HepG2 (cell line): ENCODE measurements around the gene PTX4. TPM values are rescaled to one million over a fixed set of nuclear protein-coding genes. Genes with fewer than 3 reads are reported as not detected.

Experiments
- ATF2 ChIP-seq: sonication (generic); formaldehyde crosslinking; IDR thresholded peaks from 2 replicates; pipeline ENCODE4 v1.4.0; 2020; ENCODE audit warnings: missing genetic modification reagents
- BCL6 ChIP-seq: IDR thresholded peaks from 2 replicates; pipeline ENCODE4 v1.6.1; 2016; ENCODE audit warnings: missing genetic modification reagents, missing compliant biosample characterization
- GABPB1 ChIP-seq: IDR thresholded peaks from 2 replicates; pipeline ENCODE4 v1.6.1; 2016; ENCODE audit warnings: mild to moderate bottlenecking, missing genetic modification reagents, moderate library complexity, missing compliant biosample characterization
- KMT2A ChIP-seq: sonication (generic); formaldehyde crosslinking; IDR thresholded peaks from 2 replicates; pipeline ENCODE4 v1.4.0; 2020; ENCODE audit warnings: missing genetic modification reagents
- NFIB ChIP-seq: sonication (generic); formaldehyde crosslinking; IDR thresholded peaks from 2 replicates; pipeline ENCODE4 v1.9.0; 2021; ENCODE audit warnings: missing genetic modification reagents, mild to moderate bottlenecking, borderline replicate concordance
- RXRA ChIP-seq: sonication (generic); formaldehyde crosslinking; IDR thresholded peaks from 2 replicates; pipeline ENCODE4 v1.5.1; 2020; ENCODE audit warnings: missing genetic modification reagents
- SAP130 ChIP-seq: IDR thresholded peaks from 2 replicates; pipeline ENCODE4 v1.6.1; 2016; ENCODE audit warnings: low read depth
- ZNF121 ChIP-seq: sonication (generic); formaldehyde crosslinking; IDR thresholded peaks from 2 replicates; pipeline ENCODE4 v1.5.0; 2020; ENCODE audit warnings: mild to moderate bottlenecking, missing genetic modification reagents
- ZNF136 ChIP-seq: sonication (generic); formaldehyde crosslinking; IDR thresholded peaks from 2 replicates; pipeline ENCODE4 v1.8.1; 2022; ENCODE audit warnings: low read depth, mild to moderate bottlenecking, moderate library complexity, missing genetic modification reagents
- ZNF446 ChIP-seq: sonication (generic); formaldehyde crosslinking; IDR thresholded peaks from 2 replicates; pipeline ENCODE4 v1.5.0; 2020; ENCODE audit warnings: mild to moderate bottlenecking, missing genetic modification reagents
- ZNF546 ChIP-seq: sonication (generic); formaldehyde crosslinking; conservative IDR thresholded peaks from 2 replicates; pipeline ENCODE4 v1.8.1; 2023; ENCODE audit warnings: mild to moderate bottlenecking, missing genetic modification reagents
- ZNF556 ChIP-seq: sonication (generic); formaldehyde crosslinking; IDR thresholded peaks from 2 replicates; pipeline ENCODE4 v1.4.0; 2020; ENCODE audit warnings: mild to moderate bottlenecking, missing genetic modification reagents, borderline replicate concordance
- ZNF768 ChIP-seq: sonication (generic); formaldehyde crosslinking; IDR thresholded peaks from 2 replicates; pipeline ENCODE4 v1.4.0; 2020; ENCODE audit warnings: missing genetic modification reagents
- polyA plus RNA-seq, 8 experiments: library from polyadenylated mRNA; depleted of rRNA in 3 of 8; stranded (reverse) in 7 of 8; unstranded in 1 of 8; fragments of >200 nt; fragmentation: Illumina TruSeq in 4 of 8; extraction: Trizol in 4 of 8; gene quantifications; 2 replicates each; pipeline versions ENCODE4 v1.2.1 to v1.2.3, GENCODE V29; 2011 to 2016; ENCODE audit warnings: low read depth in 4 of 8, missing spikeins in 1 of 8, mixed read lengths in 1 of 8; ENCODE audit not compliant: insufficient read depth in 1 of 8
- total RNA-seq, 5 experiments: library from RNA; depleted of rRNA; stranded (reverse); fragments of >200 nt; fragmentation: Illumina TruSeq; extraction: Trizol; gene quantifications; 2 replicates each; pipeline ENCODE4 v1.2.3, GENCODE V29; 2016; ENCODE audit warnings: low read depth in 1 of 5
- TF ChIP-seq, protein P1 (sequence below): sonication (generic); formaldehyde crosslinking; IDR thresholded peaks from 2 replicates; pipeline ENCODE4 v1.9.0; 2022; ENCODE audit warnings: low read depth, missing genetic modification reagents
- TF ChIP-seq, protein P2 (sequence below): sonication (generic); formaldehyde crosslinking; IDR thresholded peaks from 2 replicates; pipeline ENCODE4 v1.5.0; 2020; ENCODE audit warnings: missing genetic modification reagents, mild to moderate bottlenecking, borderline replicate concordance
- TF ChIP-seq, protein P3 (sequence below): sonication (generic); formaldehyde crosslinking; IDR thresholded peaks from 2 replicates; pipeline ENCODE4 v1.5.1; 2020; ENCODE audit warnings: mild to moderate bottlenecking, missing genetic modification reagents, moderate library complexity
- TF ChIP-seq, protein P4 (sequence below): IDR thresholded peaks from 2 replicates; pipeline ENCODE4 v1.6.1; 2016; ENCODE audit warnings: missing biosample characterization, missing genetic modification reagents, low read depth

The PTX4 gene
- total and polyA plus RNA-seq, 2 of the 13 experiments (the other 11 are each of a cell fraction or from before 2014, with no cell fraction given): 0.04 TPM; not detected in 1

GRCh38 chr16:1441391-1441829, 47.3 kb downstream of the PTX4 start (continued):
- TF ChIP-seq ZNF121 (CRISPR knock-in tag) (peak; percentile 82; the same call in 1 of the 2 replicates), SAP130 (CRISPR knock-in tag) (peak; percentile 22; the same call in 1 of the 2 replicates), ZNF546 (CRISPR knock-in tag) (peak; percentile 69; the same call in 1 of the 2 replicates), ZNF136 (no peak), KMT2A (CRISPR knock-in tag) (0 out of 2 replicates have a peak, but pooled peaks have one; percentile 22), ZNF556 (0 out of 2 replicates have a peak, but pooled peaks have one; percentile 40), NFIB (CRISPR knock-in tag) (no peak), ZNF446 (CRISPR knock-in tag) (no peak), BCL6 (CRISPR knock-in tag) (peak; percentile 85), GABPB1 (0 out of 2 replicates have a peak, but pooled peaks have one; percentile 26), RXRA (0 out of 2 replicates have a peak, but pooled peaks have one; percentile 13), ZNF768 (CRISPR knock-in tag) (0 out of 2 replicates have a peak, but pooled peaks have one; percentile 10), ATF2 (CRISPR knock-in tag) (no peak)
- TF ChIP-seq, protein P1, sequence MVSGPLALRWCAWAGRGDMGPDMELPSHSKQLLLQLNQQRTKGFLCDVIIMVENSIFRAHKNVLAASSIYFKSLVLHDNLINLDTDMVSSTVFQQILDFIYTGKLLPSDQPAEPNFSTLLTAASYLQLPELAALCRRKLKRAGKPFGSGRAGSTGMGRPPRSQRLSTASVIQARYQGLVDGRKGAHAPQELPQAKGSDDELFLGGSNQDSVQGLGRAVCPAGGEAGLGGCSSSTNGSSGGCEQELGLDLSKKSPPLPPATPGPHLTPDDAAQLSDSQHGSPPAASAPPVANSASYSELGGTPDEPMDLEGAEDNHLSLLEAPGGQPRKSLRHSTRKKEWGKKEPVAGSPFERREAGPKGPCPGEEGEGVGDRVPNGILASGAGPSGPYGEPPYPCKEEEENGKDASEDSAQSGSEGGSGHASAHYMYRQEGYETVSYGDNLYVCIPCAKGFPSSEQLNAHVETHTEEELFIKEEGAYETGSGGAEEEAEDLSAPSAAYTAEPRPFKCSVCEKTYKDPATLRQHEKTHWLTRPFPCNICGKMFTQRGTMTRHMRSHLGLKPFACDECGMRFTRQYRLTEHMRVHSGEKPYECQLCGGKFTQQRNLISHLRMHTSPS (CRISPR knock-in tag): 0 out of 2 replicates have a peak, but pooled peaks have one; percentile 18
- TF ChIP-seq, protein P2, sequence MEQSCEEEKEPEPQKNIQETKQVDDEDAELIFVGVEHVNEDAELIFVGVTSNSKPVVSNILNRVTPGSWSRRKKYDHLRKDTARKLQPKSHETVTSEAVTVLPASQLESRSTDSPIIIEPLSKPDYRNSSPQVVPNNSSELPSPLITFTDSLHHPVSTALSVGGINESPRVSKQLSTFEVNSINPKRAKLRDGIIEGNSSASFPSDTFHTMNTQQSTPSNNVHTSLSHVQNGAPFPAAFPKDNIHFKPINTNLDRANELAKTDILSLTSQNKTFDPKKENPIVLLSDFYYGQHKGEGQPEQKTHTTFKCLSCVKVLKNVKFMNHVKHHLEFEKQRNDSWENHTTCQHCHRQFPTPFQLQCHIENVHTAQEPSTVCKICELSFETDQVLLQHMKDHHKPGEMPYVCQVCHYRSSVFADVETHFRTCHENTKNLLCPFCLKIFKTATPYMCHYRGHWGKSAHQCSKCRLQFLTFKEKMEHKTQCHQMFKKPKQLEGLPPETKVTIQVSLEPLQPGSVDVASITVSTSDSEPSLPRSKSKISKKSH: peak; percentile 68; the same call in 1 of the 2 replicates
- TF ChIP-seq, protein P3, sequence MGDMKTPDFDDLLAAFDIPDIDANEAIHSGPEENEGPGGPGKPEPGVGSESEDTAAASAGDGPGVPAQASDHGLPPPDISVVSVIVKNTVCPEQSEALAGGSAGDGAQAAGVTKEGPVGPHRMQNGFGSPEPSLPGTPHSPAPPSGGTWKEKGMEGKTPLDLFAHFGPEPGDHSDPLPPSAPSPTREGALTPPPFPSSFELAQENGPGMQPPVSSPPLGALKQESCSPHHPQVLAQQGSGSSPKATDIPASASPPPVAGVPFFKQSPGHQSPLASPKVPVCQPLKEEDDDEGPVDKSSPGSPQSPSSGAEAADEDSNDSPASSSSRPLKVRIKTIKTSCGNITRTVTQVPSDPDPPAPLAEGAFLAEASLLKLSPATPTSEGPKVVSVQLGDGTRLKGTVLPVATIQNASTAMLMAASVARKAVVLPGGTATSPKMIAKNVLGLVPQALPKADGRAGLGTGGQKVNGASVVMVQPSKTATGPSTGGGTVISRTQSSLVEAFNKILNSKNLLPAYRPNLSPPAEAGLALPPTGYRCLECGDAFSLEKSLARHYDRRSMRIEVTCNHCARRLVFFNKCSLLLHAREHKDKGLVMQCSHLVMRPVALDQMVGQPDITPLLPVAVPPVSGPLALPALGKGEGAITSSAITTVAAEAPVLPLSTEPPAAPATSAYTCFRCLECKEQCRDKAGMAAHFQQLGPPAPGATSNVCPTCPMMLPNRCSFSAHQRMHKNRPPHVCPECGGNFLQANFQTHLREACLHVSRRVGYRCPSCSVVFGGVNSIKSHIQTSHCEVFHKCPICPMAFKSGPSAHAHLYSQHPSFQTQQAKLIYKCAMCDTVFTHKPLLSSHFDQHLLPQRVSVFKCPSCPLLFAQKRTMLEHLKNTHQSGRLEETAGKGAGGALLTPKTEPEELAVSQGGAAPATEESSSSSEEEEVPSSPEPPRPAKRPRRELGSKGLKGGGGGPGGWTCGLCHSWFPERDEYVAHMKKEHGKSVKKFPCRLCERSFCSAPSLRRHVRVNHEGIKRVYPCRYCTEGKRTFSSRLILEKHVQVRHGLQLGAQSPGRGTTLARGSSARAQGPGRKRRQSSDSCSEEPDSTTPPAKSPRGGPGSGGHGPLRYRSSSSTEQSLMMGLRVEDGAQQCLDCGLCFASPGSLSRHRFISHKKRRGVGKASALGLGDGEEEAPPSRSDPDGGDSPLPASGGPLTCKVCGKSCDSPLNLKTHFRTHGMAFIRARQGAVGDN (CRISPR knock-in tag): peak; percentile 75; the same call in 1 of the 2 replicates
- TF ChIP-seq, protein P4, sequence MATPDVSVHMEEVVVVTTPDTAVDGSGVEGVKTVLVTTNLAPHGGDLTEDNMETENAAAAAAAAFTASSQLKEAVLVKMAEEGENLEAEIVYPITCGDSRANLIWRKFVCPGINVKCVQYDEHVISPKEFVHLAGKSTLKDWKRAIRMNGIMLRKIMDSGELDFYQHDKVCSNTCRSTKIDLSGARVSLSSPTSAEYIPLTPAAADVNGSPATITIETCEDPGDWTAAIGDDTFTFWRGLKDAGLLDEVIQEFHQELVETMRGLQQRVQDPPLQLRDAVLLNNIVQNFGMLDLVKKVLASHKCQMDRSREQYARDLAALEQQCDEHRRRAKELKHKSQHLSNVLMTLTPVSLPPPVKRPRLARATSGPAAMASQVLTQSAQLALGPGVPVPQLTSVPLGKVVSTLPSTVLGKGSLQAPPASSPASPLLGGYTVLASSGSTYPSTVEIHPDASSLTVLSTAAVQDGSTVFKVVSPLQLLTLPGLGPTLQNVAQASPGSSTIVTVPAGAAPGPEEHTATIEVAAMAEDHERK (CRISPR knock-in tag): no peak
